Skin of body (tissue), 2 donors: ENCODE data around the gene NOD1. TPM values are rescaled to one million over a fixed set of nuclear protein-coding genes. Genes with fewer than 3 reads are reported as not detected.
A peak's percentile ranks its signal among the peaks of the same experiment; 100 is the strongest.
"Not testable (repeated sequence)": the region's sequence is repeated elsewhere in the genome, so short reads cannot be mapped to it uniquely, and the experiment has no call there.

Experiments used
- DNase-seq: peaks from one replicate; lab custom pipeline; 2025; lab: John Stamatoyannopoulos, UW
- total RNA-seq: library from RNA; depleted of rRNA; stranded (reverse); fragments of >200 nt; gene quantifications from one replicate; pipeline ENCODE4 v1.2.3, GENCODE V29; 2014

The NOD1 gene
- total RNA-seq, 1 donor from 2014 or later, result 12.8 TPM

GRCh38 chr7:30421647-30422196 lies 56.9 kb downstream of the NOD1 start:
- DNase-seq, result no peak

DNA sequence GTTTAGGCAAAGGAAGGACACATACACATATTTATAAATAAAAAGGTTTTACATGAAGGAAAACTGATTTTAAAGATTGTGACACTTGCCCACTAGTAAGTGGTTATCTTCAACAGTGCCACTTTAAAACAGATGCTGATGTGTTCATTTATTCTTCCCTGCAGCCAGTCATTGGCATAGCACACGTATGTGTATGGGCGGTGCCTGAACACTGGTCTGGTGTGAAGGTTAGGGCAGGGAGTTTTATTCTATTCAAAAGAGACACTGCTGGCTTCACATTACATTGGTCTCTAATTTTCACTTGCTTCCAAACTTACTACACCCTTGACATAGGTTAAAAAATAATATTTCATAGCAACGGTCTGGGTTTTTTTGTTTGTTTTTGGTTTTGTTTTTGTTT lies 57.9 kb downstream of the NOD1 start:
- DNase-seq, result no peak

GRCh38 chr7:30420080-30420479 lies 58.5 kb downstream of the NOD1 start:
- DNase-seq, result not testable (repeated sequence)

- DNase-seq, result no peak
Observed at GRCh38 chr7:30413864-30414263, 64.7 kb downstream of the NOD1 start.

GRCh38 chr7:30412782-30413504 lies 65.6 kb downstream of the NOD1 start:
- peak; percentile 29 for DNase-seq

- DNase-seq, result no peak
Observed at GRCh38 chr7:30411897-30412296, 66.7 kb downstream of the NOD1 start.

DNA sequence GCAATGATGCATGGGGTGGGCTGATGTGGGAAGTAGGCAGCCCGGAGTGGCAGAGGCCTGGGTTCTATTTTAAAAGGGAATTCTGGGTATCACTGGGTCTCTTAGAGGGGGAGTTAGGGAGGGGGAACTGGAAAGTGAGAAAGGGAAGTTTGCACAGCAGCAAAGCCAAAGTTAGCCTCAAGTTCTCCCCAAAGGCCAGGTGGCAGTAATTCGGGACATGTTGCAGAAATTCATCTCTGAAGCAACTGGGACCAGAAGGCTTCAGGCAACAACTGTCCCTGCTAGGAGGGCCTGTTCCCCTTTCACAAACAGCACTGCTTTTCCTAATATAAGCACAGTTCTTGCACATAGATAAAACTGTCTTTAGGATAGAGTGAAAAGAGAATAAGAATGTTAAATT lies 67.4 kb downstream of the NOD1 start:
- no peak for DNase-seq

DNA sequence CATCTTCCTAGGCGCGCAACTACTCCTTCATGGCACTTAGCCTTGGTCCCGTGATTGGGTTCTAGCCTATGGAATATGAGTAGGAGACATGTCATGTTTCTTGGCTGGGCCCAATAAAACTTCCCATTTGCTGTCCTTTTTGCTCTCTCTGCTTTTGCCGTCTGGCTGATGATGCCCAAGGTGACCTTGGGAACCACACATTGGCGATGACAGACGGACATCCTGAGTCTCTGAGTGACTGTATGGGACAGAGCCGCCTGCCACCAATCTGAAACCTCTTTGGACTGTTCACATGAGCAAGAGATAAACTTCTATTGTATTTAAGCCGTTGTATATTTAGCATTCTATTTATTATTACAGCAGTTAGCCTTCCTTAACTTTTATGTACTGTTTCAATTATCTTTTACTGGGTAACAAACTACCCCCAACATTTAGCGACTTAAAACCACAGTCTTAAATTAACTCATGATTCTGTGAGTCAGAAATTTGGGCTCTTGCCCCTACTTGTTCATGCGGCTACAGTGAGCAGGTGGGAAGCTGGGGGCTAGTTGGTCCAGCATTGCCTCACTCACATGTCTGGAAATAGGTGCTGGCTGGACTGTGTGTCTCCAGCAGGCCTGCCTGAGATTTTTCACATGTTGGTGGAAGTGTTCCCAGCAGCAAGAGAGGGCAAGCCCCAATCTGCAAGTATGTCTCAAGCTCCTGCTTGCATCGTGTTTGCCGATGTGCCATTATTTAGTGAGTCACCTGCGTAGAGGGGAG lies 71.7 kb downstream of the NOD1 start:
- DNase-seq, result no peak

DNA sequence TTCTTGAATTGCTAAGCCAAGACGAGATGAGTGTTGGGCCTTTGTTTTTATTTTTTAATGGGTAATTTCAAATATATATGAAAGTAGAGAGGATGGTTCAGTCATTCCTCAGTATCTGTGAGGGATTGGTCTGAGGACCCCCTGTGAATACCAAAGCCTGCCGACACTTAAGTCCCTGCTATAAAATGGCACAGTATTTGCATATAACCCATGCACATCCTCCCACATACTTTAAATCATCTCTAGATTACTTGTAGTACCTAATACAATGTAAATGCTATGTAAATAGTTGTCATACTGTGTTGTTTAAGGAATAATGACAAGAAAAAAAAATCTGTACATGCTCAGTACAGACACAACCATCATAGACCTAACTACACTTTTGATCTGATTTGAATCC lies 73.4 kb downstream of the NOD1 start:
- no peak for DNase-seq

DNA sequence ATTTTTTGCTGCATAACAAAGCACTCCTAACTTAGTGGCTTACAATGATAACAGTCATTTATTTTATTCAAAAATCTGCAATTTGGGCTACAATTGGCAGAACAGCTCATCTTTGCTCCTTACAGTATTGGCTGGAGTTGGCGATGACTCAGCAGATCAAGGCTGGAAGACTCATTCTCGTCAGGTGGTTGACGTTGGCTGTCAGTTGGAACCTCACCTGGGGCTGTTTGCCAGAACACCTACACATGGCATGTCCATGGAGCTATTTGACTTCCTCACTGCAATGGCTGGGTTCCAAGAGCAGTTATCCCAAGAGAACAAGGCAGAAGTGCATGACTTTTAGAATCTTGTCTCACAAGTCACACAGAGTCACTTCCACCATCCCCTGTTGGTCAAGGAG lies 75.1 kb downstream of the NOD1 start:
- DNase-seq, result no peak

DNA sequence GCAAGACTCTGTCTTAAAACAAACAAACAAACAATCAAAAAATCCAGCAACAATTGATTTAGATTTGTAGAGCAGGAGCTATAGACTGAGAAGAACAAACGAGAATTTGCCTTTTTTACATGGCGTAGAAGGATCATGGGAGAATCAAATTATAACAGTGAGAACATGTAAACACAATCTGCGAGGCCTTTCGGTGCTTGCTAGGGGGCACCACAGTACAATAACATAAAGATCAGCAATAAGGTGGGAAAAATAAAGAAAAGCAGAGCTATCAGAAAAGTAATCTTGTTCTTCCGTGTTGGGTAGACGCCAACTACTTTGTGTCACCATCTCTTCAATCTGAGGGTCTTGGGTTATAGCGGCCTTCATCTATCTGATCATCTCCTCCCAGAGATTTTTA lies 82.2 kb downstream of the NOD1 start:
- no peak for DNase-seq

DNA sequence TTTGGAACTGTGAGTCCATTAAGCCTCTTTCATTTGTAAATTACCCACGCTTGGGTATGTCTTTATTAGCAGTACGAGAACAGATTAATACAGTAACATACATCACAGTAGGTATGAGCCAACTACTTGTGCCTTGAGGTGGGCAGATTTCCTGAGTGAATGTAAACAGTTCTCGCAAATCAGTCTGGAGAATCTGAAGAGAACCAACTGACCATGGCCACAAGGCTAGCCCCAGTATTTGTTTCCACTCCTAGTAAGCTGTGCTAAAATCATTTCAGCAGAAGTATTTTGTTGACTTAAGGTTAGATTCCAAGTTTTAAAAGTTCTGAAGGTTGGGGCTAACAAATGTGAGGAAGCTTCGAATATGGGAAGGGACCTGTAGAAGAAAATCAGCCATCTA lies 82.9 kb downstream of the NOD1 start:
- no peak for DNase-seq

DNA sequence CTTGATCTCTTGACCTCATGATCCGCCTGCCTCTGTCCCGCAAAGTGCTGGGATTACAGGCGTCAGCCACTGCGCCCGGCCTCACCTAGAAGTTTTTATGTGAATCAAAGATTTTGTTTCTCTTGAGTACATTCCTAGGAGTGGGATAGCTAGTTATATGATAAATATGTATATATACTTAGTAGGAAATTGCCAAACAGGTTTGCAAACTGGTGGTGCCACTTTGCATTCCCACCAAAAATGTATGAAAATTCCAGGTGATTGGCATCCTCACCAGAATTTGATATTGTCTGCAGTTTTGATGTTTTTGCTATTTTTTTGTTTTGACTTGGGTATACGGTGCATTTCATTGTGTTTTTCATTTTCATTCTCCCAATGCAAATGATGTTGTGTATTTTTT lies 86.8 kb downstream of the NOD1 start:
- DNase-seq, result no peak

GRCh38 chr7:30390736-30391636 lies 87.6 kb downstream of the NOD1 start:
- DNase-seq, result no peak

DNA sequence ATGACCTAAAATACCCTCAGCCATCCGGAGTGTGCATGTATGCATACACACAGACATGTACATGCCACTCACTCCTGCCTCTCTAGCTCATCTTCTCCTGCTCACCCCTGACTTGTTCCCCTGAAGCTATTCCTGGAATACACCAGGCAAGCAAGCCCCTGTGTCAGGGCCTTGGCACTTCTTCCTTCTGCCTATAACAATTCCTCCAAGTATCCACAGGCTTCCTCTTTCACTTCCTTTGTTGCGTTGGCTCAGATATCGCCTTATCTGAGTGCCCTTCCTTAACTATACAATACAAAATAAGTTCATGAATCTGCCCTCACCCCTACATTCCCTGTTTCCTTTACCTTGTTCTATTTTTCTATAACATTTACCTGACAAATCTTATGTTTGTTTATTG lies 88.8 kb downstream of the NOD1 start:
- DNase-seq, result no peak

DNA sequence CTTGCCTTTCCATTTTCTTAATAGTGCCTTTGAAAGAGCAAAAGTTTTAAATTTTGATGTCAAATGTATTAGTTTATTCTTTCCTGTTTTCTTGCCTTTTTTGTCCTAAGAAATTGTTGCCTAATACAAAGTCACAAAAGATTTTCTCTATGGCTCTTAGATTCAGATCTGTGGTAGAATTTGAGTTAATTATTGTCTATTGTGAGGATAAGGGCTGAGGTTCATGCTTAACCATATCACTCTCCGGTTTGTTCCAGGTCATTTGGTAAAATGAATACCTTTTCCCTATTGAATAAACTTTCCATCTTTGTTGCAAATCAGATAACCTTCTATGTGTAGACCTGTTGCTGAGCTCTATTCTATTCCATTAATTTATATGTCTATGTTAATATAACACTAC lies 96.0 kb downstream of the NOD1 start:
- DNase-seq, result no peak

DNA sequence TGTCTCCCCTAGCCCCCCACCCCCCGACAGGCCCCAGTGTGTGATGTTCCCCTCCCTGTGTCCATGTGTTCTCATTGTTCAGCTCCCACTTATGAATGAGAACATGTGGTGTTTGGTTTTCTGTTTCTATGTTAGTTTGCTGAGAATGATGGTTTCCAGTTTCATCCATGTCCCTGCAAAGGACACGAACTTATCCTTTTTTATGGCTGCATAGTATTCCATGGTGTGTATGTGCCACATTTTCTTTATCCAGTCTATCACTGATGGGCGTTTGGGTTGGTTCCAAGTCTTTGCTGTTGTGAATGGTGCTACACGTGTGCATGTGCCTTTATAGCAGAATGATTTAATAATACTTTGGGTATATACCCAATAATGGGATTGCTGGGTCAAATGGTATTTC lies 97.8 kb downstream of the NOD1 start:
- not testable (repeated sequence) for DNase-seq

DNA sequence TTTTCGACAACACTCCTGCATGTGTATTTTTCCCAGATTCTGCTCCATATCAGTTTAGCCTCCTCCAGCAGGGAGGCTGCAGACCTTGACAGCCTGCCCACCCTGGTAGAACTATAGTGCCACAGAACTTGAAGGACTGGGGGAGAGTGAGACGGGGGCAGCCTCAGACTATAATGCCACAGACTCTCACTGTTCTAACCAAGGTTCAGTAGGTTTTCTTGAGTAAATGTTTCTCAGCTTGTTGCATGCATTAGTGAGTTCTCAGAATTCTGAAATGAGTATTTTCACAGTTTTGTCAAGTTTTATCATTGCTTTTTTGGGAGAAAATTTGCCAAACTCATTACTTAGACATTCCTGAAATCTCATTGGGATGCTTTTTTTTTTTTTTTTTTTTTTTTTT lies 98.3 kb downstream of the NOD1 start:
- DNase-seq, result no peak

GRCh38 chr7:30379741-30380140 lies 98.8 kb downstream of the NOD1 start:
- no peak for DNase-seq

GRCh38 chr7:30379131-30379530 lies 99.5 kb downstream of the NOD1 start:
- no peak for DNase-seq

DNA sequence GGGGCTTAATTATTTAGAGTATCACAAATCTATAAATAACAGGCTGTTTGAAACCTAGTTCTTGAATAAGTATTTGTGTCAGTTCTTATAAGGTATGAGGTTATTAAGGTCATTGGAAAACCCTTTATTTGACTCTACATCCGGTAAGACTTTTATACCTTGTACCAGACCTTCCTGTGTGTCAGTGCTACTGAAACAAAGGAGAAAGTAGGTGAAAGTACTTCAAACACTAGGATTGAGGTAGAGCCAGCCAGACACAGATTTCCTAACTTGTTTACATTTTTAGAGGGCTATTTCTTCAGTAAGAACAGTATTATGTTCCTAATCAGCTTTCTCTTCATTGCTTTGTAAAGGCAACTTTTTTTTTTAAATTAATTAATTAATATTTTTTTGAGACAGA lies 100.3 kb downstream of the NOD1 start:
- DNase-seq, result no peak
